Measurements from ENCODE around the gene FLOT2.
"Not testable (repeated sequence)": the region's sequence is repeated elsewhere in the genome, so short reads cannot be mapped to it uniquely, and the experiment has no call there.

The FLOT2 gene

GRCh38 chr17:28907709-28908475, 10.4 kb upstream of the FLOT2 start:
- TF ChIP-seq PAX5 (IDR thresholded peaks at IDR 0.05; ENCODE audit: insufficient read depth, low read length, severe bottlenecking): no peak
- no peak for TF ChIP-seq POU2F2 (IDR thresholded peaks at IDR 0.05; ENCODE audit: low read depth, low read length)
- no peak for TF ChIP-seq SPI1 (IDR thresholded peaks at IDR 0.05; ENCODE audit: low read depth, low read length)
- no peak for TF ChIP-seq POLR2AphosphoS5 (IDR thresholded peaks at IDR 0.05; ENCODE audit: low read depth, low read length)
- TF ChIP-seq POLR2A (IDR thresholded peaks at IDR 0.05; ENCODE audit: low read depth, low read length): no peak
- TF ChIP-seq TAF1 (IDR thresholded peaks at IDR 0.05; ENCODE audit: low read depth, low read length): no peak
- no peak for DNase-seq (ENCODE audit: insufficient read length, low spot score)
- no peak for FAIRE-seq

- TF ChIP-seq POU2F2 (IDR thresholded peaks at IDR 0.05; ENCODE audit: low read depth, low read length): no peak
- TF ChIP-seq SPI1 (IDR thresholded peaks at IDR 0.05; ENCODE audit: low read depth, low read length): no peak
- TF ChIP-seq POLR2A (IDR thresholded peaks at IDR 0.05; ENCODE audit: low read depth, low read length): no peak
- TF ChIP-seq PAX5 (IDR thresholded peaks at IDR 0.05; ENCODE audit: insufficient read depth, low read length, severe bottlenecking): no peak
- TF ChIP-seq TAF1 (IDR thresholded peaks at IDR 0.05; ENCODE audit: low read depth, low read length): no peak
- no peak for TF ChIP-seq POLR2AphosphoS5 (IDR thresholded peaks at IDR 0.05; ENCODE audit: low read depth, low read length)
- FAIRE-seq: no peak
- DNase-seq (ENCODE audit: insufficient read length, low spot score): no peak
Observed at GRCh38 chr17:28906706-28907438, 9.3 kb upstream of the FLOT2 start.

DNA sequence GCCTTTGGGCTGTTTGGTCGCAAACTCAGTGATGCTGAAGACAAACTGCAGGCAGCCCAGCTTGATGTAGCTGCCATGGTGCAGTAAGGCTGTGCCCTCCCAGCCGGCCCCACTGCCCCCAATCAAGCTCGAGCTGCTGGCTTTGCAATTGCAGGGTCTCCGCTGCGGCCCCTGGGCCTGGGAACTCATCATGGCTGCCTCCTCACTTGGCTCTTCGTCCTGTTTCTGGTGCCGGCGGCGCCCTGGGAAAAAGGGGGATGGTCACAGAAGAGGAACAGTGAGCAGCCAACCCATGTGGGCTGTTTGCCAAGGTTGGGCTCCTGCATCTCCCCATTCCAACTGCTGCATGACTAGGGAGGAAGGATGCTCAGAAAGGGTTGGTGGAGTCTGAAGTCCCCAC, 8.7 kb upstream of the FLOT2 start:
- DNase-seq (ENCODE audit: insufficient read length, low spot score) (no peak), FAIRE-seq (no peak)
- no peak for TF ChIP-seq POU2F2 (IDR thresholded peaks at IDR 0.05; ENCODE audit: low read depth, low read length)
- no peak for TF ChIP-seq POLR2AphosphoS5 (IDR thresholded peaks at IDR 0.05; ENCODE audit: low read depth, low read length)

GRCh38 chr17:28904800-28905199, 7.3 kb upstream of the FLOT2 start:
- TF ChIP-seq PAX5 (IDR thresholded peaks at IDR 0.05; ENCODE audit: insufficient read depth, low read length, severe bottlenecking): no peak
- TF ChIP-seq POLR2AphosphoS5 (IDR thresholded peaks at IDR 0.05; ENCODE audit: low read depth, low read length): no peak
- no peak for TF ChIP-seq POLR2A (IDR thresholded peaks at IDR 0.05; ENCODE audit: low read depth, low read length)
- TF ChIP-seq POU2F2 (IDR thresholded peaks at IDR 0.05; ENCODE audit: low read depth, low read length): no peak
- no peak for TF ChIP-seq TAF1 (IDR thresholded peaks at IDR 0.05; ENCODE audit: low read depth, low read length)
- TF ChIP-seq SPI1 (IDR thresholded peaks at IDR 0.05; ENCODE audit: low read depth, low read length): no peak
- FAIRE-seq (no peak), DNase-seq (ENCODE audit: insufficient read length, low spot score) (no peak)

- not testable (repeated sequence) for FAIRE-seq; DNase-seq (ENCODE audit: insufficient read length, low spot score)
Observed at GRCh38 chr17:28903546-28903841, 6.0 kb upstream of the FLOT2 start.

- TF ChIP-seq TAF1 (IDR thresholded peaks at IDR 0.05; ENCODE audit: low read depth, low read length) (0 out of 2 replicates have a peak, but pooled peaks have one; percentile 31), POU2F2 (IDR thresholded peaks at IDR 0.05; ENCODE audit: low read depth, low read length) (0 out of 2 replicates have a peak, but pooled peaks have one; percentile 10), POLR2A (IDR thresholded peaks at IDR 0.05; ENCODE audit: low read depth, low read length) (no peak), POLR2AphosphoS5 (IDR thresholded peaks at IDR 0.05; ENCODE audit: low read depth, low read length) (no peak), PAX5 (IDR thresholded peaks at IDR 0.05; ENCODE audit: insufficient read depth, low read length, severe bottlenecking) (peak; percentile 75), SPI1 (IDR thresholded peaks at IDR 0.05; ENCODE audit: low read depth, low read length) (no peak)
- peak; percentile 98 for FAIRE-seq
- DNase-seq (ENCODE audit: insufficient read length, low spot score): peak; percentile 95
Observed at GRCh38 chr17:28902819-28903545, 5.4 kb upstream of the FLOT2 start, which contains the start of gene DHRS13. Gene DHRS13, minus strand, starts transcription at chr17:28903079. Its CDS starts 135 bp downstream, at chr17:28902944.

DNA sequence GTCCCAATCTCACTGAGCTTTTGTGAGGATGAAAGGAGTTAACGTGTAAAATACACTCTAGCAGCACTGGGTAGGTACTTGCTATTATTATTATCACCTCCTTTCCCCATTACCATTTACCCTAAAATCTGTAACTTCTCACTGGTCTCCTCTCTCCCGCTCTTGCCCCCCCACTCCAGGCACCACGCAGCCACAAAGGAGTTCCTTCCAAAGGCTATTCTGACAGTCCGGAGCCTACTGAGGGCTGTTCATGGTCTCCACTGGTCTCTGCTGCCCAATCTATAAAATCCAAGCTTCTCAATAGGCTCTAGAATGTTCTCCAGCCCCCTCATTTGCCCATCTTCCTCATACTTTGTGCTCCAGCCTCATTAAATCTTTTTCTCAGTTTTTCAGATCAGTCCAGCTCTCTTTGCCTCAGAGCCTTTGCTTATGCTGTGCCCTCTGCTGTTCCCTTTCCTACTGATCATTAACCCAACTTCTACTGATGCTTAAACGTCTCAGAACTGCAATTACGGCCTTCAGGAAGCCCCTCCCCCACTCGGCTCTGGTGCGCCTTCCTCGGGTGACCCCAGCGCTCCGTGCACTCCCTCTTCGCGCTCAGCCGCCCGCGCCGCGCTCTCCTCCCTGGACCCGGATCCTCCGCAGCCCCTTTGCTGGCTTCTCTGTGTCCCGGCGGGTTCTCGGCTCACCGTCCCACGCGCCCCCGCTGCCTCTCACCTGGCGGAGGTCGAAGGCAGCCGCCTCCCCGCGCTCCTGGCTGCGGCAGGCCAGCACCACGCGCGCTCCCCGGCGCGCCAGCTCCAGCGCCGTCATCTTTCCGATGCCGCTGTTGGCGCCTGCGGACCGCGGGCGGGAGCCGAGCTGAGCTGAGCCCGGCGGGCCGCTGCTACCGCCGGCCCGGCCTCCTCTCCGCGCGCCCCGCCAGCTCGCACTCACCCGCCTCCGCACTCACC, 4.6 kb upstream of the FLOT2 start:
- FAIRE-seq (no peak), DNase-seq (ENCODE audit: insufficient read length, low spot score) (no peak)
- TF ChIP-seq POU2F2 (IDR thresholded peaks at IDR 0.05; ENCODE audit: low read depth, low read length) (no peak), POLR2A (IDR thresholded peaks at IDR 0.05; ENCODE audit: low read depth, low read length) (no peak), TAF1 (IDR thresholded peaks at IDR 0.05; ENCODE audit: low read depth, low read length) (no peak), SPI1 (IDR thresholded peaks at IDR 0.05; ENCODE audit: low read depth, low read length) (no peak), POLR2AphosphoS5 (IDR thresholded peaks at IDR 0.05; ENCODE audit: low read depth, low read length) (no peak), PAX5 (IDR thresholded peaks at IDR 0.05; ENCODE audit: insufficient read depth, low read length, severe bottlenecking) (no peak)

DNA sequence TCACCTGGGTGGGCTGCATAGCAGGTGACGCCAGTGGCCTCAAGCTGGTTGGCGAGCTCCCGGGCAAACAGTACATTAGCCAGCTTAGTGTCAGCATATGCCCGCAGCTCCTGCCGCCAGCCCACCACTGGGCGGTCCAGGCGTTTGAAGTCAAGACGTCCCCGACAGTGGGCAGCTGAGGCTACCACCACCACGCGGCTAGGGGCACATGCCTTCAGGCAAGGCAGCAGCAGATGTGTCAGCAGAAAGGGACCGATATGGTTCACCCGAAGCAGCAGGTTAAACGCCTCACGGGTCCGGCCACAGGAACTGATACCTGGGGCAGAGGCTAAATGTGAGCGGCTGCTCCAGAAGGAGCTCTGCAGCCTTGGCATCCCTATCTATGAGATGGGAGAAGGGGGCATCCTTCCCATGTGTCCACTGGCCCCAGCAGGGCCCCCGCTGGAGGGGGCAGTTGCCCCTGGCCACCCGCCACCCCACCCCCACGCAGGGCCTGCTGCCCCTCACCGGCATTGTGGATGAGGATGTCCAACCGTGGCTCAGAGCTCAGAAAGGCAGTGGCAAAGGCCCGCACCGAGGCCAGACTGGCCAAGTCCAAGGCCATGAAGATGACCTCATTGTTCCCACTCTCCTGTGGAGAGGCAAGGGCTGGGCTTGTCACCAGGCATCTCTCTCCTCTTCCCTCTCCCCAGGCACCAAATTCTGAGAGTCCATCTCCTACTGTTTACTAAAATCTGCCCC, 3.6 kb upstream of the FLOT2 start:
- peak; percentile 71 for TF ChIP-seq SPI1 (IDR thresholded peaks at IDR 0.05; ENCODE audit: low read depth, low read length)
- TF ChIP-seq PAX5 (IDR thresholded peaks at IDR 0.05; ENCODE audit: insufficient read depth, low read length, severe bottlenecking): no peak
- no peak for TF ChIP-seq POU2F2 (IDR thresholded peaks at IDR 0.05; ENCODE audit: low read depth, low read length)
- no peak for FAIRE-seq
- no peak for DNase-seq (ENCODE audit: insufficient read length, low spot score)

All from GM12891 (cell line).